Activated CD8-positive, alpha-beta T cell treated with anti-CD3 and anti-CD28 coated beads for 36 hours (primary cell): ENCODE results near the gene IL10RA. TPM values are rescaled to one million over a fixed set of nuclear protein-coding genes. Genes with fewer than 3 reads are reported as not detected.

Experiments
- ATAC-seq: fragments of 200-7000 bp; cut with Tn5 transposase; one replicate; pipeline ENCODE4 v1.10.0; 2021; ENCODE audit warnings: mild to moderate bottlenecking, moderate library complexity
- CTCF ChIA-PET: fragments of 350-600 bp; sonication (Branson Sonifier 250); formaldehyde crosslinking; loops from one replicate; lab custom pipeline; 2021; ENCODE audit warnings: antibody characterized with exemption; lab: Charles Lee
- POLR2A ChIA-PET: fragments of 350-600 bp; sonication (Branson Sonifier 250); formaldehyde crosslinking; loops from one replicate; lab custom pipeline; 2021; ENCODE audit warnings: antibody characterized with exemption; lab: Charles Lee
- DNase-seq: peaks from one replicate; pipeline ENCODE4 v3.0.0-alpha.2; 2020
- H3K27ac Mint-ChIP-seq: one replicate; pipeline ENCODE4 v1.8.0; 2021; ENCODE audit warnings: mild to moderate bottlenecking, mixed read lengths
- H3K27me3 Mint-ChIP-seq: one replicate; pipeline ENCODE4 v1.8.0; 2021; ENCODE audit warnings: mixed read lengths
- H3K36me3 Mint-ChIP-seq: one replicate; pipeline ENCODE4 v1.8.0; 2021; ENCODE audit warnings: low read depth, mixed read lengths
- H3K4me1 Mint-ChIP-seq: one replicate; pipeline ENCODE4 v1.8.0; 2021; ENCODE audit warnings: low read depth, mixed read lengths
- H3K4me3 Mint-ChIP-seq: one replicate; pipeline ENCODE4 v1.8.0; 2021; ENCODE audit warnings: mild to moderate bottlenecking, moderate library complexity, mixed read lengths
- H3K9me3 Mint-ChIP-seq: one replicate; pipeline ENCODE4 v1.8.0; 2021; ENCODE audit warnings: mixed read lengths
- intact Hi-C: fragments of 100-400 bp; cut with micrococcal nuclease; formaldehyde crosslinking; loops from one replicate; pipeline ENCODE4 v1.10.0; 2022
- total RNA-seq, 2 experiments: library from RNA; stranded (reverse); gene quantifications; one replicate each; pipeline ENCODE4 v1.2.3, GENCODE V29; 2021
- TF ChIP-seq, protein P1 (sequence below): fragments of 200-600 bp; IDR thresholded peaks from one replicate; pipeline ENCODE4 v1.8.0; 2022; ENCODE audit warnings: antibody characterized with exemption, mild to moderate bottlenecking

The IL10RA gene
- total RNA-seq, 2 experiments from 2014 or later, result 73.3 to 80.9 TPM

DNA sequence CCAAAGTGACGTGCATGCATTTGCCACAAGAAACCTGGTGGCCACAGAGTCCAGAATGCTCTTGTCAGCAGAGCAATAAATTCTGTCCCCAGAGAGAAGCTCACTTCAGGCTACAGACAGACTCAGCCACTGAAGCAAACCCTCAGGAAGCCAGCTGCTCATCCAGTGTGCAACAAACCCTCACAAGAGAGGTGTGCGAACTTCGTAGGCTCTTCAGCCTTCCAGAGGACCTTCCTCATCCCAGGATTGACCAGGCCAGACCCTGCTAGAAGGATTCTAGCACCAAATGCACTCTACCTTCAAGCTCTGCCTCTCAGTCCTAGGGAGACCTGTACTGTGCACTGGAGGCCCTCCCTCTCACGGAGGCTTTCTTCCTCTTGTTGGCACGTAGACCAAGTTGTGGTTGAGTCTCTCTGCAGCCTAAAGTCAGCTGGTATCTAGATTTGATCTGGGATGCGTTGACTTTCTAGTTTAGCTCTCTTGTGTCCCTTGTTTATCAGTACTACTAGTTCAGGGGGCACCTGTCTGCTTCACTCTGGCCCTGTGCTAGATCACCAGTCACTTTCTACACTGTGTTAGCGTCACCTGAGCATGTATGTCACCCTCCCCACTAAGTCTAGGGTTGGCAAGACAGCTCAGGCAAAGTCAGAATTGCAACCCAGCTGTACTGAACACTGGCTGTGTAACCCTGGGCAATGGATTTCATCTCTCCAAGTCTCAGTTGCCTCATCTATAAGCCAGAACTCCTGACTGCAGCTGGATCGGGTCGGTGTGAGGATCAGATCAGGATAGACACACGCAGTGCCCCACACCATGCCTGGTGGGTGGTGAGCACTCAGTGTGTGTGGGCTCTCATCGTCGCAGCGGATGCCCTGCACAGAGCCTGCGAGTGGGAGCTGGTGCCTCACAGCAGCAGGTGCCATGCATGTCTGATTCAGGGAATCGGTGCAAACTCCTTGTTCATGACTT is 34.9 kb upstream of the IL10RA start:
- Mint-ChIP-seq H3K4me1 (peaks cover 84% of the 10 kb centered on the region), H3K27ac (peak overlapping the region; percentile 93), H3K27me3 (no peaks in the 10 kb centered on the region), H3K4me3 (peak overlapping the region; percentile 51), H3K9me3 (no peaks in the 10 kb centered on the region), H3K36me3 (peaks cover 3% of the 10 kb centered on the region)
- ChIA-PET CTCF (interaction anchor here (0.7 to 11.3 kb wide), 25 partner anchors 10 to 144 kb away, joined by 3 to 386 read pairs (median 5); partner anchors contain the start of genes FXYD2, FXYD6 and IL10RA), POLR2A (interaction anchor here (0.6 to 8.8 kb wide), 20 partner anchors 9 to 128 kb away, joined by 3 to 87 read pairs (median 6); partner anchors contain the start of gene IL10RA)
- intact Hi-C loops, result loop anchor here (2.0 to 5.0 kb wide), 4 partner anchors 36 to 129 kb away; partner anchors contain the start of genes FXYD2 and IL10RA
- DNase-seq (peak; percentile 60), ATAC-seq (peak; percentile 62)
- TF ChIP-seq, protein P1, sequence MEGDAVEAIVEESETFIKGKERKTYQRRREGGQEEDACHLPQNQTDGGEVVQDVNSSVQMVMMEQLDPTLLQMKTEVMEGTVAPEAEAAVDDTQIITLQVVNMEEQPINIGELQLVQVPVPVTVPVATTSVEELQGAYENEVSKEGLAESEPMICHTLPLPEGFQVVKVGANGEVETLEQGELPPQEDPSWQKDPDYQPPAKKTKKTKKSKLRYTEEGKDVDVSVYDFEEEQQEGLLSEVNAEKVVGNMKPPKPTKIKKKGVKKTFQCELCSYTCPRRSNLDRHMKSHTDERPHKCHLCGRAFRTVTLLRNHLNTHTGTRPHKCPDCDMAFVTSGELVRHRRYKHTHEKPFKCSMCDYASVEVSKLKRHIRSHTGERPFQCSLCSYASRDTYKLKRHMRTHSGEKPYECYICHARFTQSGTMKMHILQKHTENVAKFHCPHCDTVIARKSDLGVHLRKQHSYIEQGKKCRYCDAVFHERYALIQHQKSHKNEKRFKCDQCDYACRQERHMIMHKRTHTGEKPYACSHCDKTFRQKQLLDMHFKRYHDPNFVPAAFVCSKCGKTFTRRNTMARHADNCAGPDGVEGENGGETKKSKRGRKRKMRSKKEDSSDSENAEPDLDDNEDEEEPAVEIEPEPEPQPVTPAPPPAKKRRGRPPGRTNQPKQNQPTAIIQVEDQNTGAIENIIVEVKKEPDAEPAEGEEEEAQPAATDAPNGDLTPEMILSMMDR, result no peak

- TF ChIP-seq, protein P1, result no peak
- Mint-ChIP-seq H3K9me3 (peaks cover 10% of the 10 kb centered on the region), H3K27ac (peak overlapping the region; percentile 93), H3K27me3 (no peaks in the 10 kb centered on the region), H3K36me3 (peaks cover 16% of the 10 kb centered on the region), H3K4me1 (peaks cover 80% of the 10 kb centered on the region), H3K4me3 (peak overlapping the region; percentile 56)
- peak; percentile 70 for DNase-seq
- ChIA-PET CTCF (interaction anchor here (0.7 to 11.3 kb wide), 13 partner anchors 12 to 219 kb away, joined by 3 to 386 read pairs (median 4); partner anchors contain the start of genes FXYD2 and IL10RA), POLR2A (interaction anchor here (0.6 to 8.8 kb wide), 14 partner anchors 11 to 138 kb away, joined by 3 to 87 read pairs (median 5); partner anchors contain the start of gene IL10RA)
- intact Hi-C loops, result loop anchor here (5.0 kb wide), 3 partner anchors 34 to 131 kb away; partner anchors contain the start of genes FXYD2 and IL10RA
- ATAC-seq, result peak; percentile 55
Observed at GRCh38 chr11:117953024-117953671, 33.0 kb upstream of the IL10RA start.

GRCh38 chr11:117958949-117959348 is 27.2 kb upstream of the IL10RA start:
- DNase-seq, result no peak
- ChIA-PET POLR2A (no interaction called here), CTCF (no interaction called here)
- TF ChIP-seq, protein P1, result no peak
- Mint-ChIP-seq H3K9me3 (peaks cover 14% of the 10 kb centered on the region), H3K4me3 (no peak overlapping the region), H3K27me3 (no peaks in the 10 kb centered on the region), H3K36me3 (peaks cover 31% of the 10 kb centered on the region), H3K27ac (peak overlapping the region; percentile 22), H3K4me1 (peaks cover 54% of the 10 kb centered on the region)
- ATAC-seq, result no peak
- intact Hi-C loops, result no loop called here

GRCh38 chr11:117959438-117960149 is 26.6 kb upstream of the IL10RA start:
- TF ChIP-seq, protein P1, result no peak
- intact Hi-C loops, result no loop called here
- POLR2A ChIA-PET, result interaction anchor here (0.6 to 2.3 kb wide), 9 partner anchors 8 to 66 kb away, joined by 3 to 9 read pairs (median 4); no protein-coding TSS in a partner anchor
- Mint-ChIP-seq H3K27me3 (no peaks in the 10 kb centered on the region), H3K36me3 (peaks cover 31% of the 10 kb centered on the region), H3K4me1 (peaks cover 49% of the 10 kb centered on the region), H3K27ac (peak overlapping the region; percentile 88), H3K9me3 (peaks cover 14% of the 10 kb centered on the region), H3K4me3 (peak overlapping the region; percentile 20)
- CTCF ChIA-PET, result interaction anchor here (0.8 to 4.7 kb wide), 8 partner anchors 10 to 142 kb away, joined by 3 to 44 read pairs (median 5); no protein-coding TSS in a partner anchor
- DNase-seq (no peak), ATAC-seq (peak; percentile 27)
